ENCODE data around the gene OSTM1. TPM values are rescaled to one million over a fixed set of nuclear protein-coding genes. Genes with fewer than 3 reads are reported as not detected.
"Not testable (repeated sequence)": the region's sequence is repeated elsewhere in the genome, so short reads cannot be mapped to it uniquely, and the experiment has no call there.

The OSTM1 gene
- total RNA-seq, 1 donor from 2014 or later: 40.3 TPM

GRCh38 chr6:108024427-108025073 is 50.0 kb downstream of the OSTM1 start:
- no peak for DNase-seq (ENCODE audit: low spot score)

GRCh38 chr6:108020472-108021116 is 53.9 kb downstream of the OSTM1 start:
- DNase-seq (ENCODE audit: low spot score): peak; percentile 12

GRCh38 chr6:108016283-108016682 is 58.3 kb downstream of the OSTM1 start:
- not testable (repeated sequence) for DNase-seq (ENCODE audit: low spot score)

GRCh38 chr6:108013787-108014439 is 60.6 kb downstream of the OSTM1 start:
- no peak for DNase-seq (ENCODE audit: low spot score)

- DNase-seq (ENCODE audit: low spot score): no peak
These were observed 64.6 kb downstream of the OSTM1 start for GRCh38 chr6:108009894-108010293.

- not testable (repeated sequence) for DNase-seq (ENCODE audit: low spot score)
These were observed 65.3 kb downstream of the OSTM1 start for GRCh38 chr6:108009258-108009657.

- DNase-seq (ENCODE audit: low spot score): no peak
These were observed 66.2 kb downstream of the OSTM1 start for GRCh38 chr6:108008363-108008762.

GRCh38 chr6:108005961-108006360 is 68.6 kb downstream of the OSTM1 start:
- DNase-seq (ENCODE audit: low spot score): no peak

GRCh38 chr6:108004861-108005260 is 69.7 kb downstream of the OSTM1 start:
- no peak for DNase-seq (ENCODE audit: low spot score)

- no peak for DNase-seq (ENCODE audit: low spot score)
These were observed 71.9 kb downstream of the OSTM1 start for GRCh38 chr6:108002365-108003221.

- DNase-seq (ENCODE audit: low spot score): no peak
These were observed 72.8 kb downstream of the OSTM1 start for GRCh38 chr6:108001696-108002231.

- DNase-seq (ENCODE audit: low spot score): not testable (repeated sequence)
These were observed 74.3 kb downstream of the OSTM1 start for GRCh38 chr6:108000259-108000658.

GRCh38 chr6:107999341-107999740 is 75.2 kb downstream of the OSTM1 start:
- no peak for DNase-seq (ENCODE audit: low spot score)

GRCh38 chr6:107991772-107992550 is 82.6 kb downstream of the OSTM1 start:
- no peak for DNase-seq (ENCODE audit: low spot score)

Other genes starting within 250 kb of the OSTM1 start
- 105 TPM for gene SEC63, start 116.5 kb downstream of the OSTM1 start, total RNA-seq
- gene NR2E1, start 91.3 kb upstream of the OSTM1 start, total RNA-seq: 0.18 TPM
- 150 TPM for gene SNX3, start 186.3 kb upstream of the OSTM1 start, total RNA-seq
- gene AFG1L, start 220.3 kb upstream of the OSTM1 start, total RNA-seq: 14.5 TPM

Measured in ureter (tissue), 1 donor.